ENCODE data around the gene INKA1. TPM values are rescaled to one million over a fixed set of nuclear protein-coding genes. Genes with fewer than 3 reads are reported as not detected.

INKA1 gene
- total and polyA plus RNA-seq, 5 donors from 2014 or later, result 0.62 to 1.2 (median 0.87) TPM

DNA sequence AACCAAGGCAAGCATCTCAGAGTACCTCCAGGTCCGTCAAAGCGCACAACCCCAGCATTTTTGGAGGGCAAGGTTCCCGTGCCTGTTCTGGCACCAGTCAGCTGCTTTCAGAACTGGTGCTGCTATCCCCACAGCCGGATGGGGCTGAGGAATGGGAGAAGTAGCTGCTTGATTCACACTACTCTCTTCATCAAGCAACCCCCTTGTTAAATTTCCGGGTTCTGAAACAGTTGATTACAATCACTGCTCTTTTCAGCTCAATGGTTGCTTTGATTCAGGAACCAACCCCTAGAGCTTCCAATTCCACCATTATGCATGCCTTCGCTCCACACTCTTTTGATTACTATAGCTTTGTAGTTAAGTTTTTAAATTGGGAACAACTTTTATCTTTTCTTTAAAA lies 23.0 kb downstream of the INKA1 start:
- Histone ChIP-seq H3K27ac (ENCODE audit: insufficient read depth, low read length, poor library complexity, severe bottlenecking) (no peak overlapping the region), H3K9me3 (ENCODE audit: control insufficient read depth in 2 of 2, low read length in 2 of 2) (no peaks in the 10 kb centered on the region), H3K4me1 (ENCODE audit: control insufficient read depth, insufficient read depth, low read length, poor library complexity, severe bottlenecking) (no peaks in the 10 kb centered on the region), H3K36me3 (ENCODE audit: control insufficient read depth, insufficient read depth, low read length) (no peaks in the 10 kb centered on the region), H3K27me3 (ENCODE audit: control insufficient read depth, insufficient read depth, low read length) (no peaks in the 10 kb centered on the region), H3K4me3 (ENCODE audit: low read depth, low read length) (no peak overlapping the region)
- H3K4me3 Mint-ChIP-seq, result no peak overlapping the region
- no peak overlapping the region for H3K27ac Mint-ChIP-seq
- no peak for ATAC-seq (ENCODE audit: low read depth in 2 of 2)
- H3K27me3 Mint-ChIP-seq, result no peaks in the 10 kb centered on the region
- H3K9me3 Mint-ChIP-seq, result no peaks in the 10 kb centered on the region
- no peaks in the 10 kb centered on the region for H3K4me1 Mint-ChIP-seq
- peaks cover 9% of the 10 kb centered on the region for H3K36me3 Mint-ChIP-seq
- no peak for DNase-seq

DNA sequence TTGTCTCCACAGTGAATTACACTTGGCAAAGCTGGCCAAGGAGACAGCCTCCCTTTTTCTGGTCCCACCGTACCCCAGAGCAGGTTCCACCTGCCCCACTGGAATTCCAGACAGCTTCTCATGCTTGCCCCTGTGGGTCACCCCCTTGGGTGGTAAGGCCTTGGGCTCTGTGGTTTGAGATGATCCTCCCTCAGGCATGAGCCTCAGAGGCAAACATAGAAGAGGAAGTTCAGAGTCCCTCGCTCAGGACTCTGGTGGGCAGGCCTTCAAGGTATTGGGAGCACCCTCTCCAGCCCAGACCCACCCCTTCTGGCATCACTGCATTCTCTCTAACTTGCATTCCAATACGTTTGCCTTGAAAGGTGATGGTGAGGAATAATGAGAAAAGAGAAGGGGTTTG lies 28.3 kb downstream of the INKA1 start:
- ATAC-seq (ENCODE audit: low read depth in 2 of 2) (no peak), DNase-seq (no peak)
- H3K4me3 Mint-ChIP-seq, result no peak overlapping the region
- no peaks in the 10 kb centered on the region for H3K27me3 ChIP-seq (ENCODE audit: control insufficient read depth, insufficient read depth, low read length)
- no peaks in the 10 kb centered on the region for H3K36me3 ChIP-seq (ENCODE audit: control insufficient read depth, insufficient read depth, low read length)
- H3K4me1 ChIP-seq (ENCODE audit: control insufficient read depth, insufficient read depth, low read length, poor library complexity, severe bottlenecking), result no peaks in the 10 kb centered on the region
- H3K4me1 Mint-ChIP-seq, result no peaks in the 10 kb centered on the region
- no peaks in the 10 kb centered on the region for H3K27me3 Mint-ChIP-seq
- no peaks in the 10 kb centered on the region for H3K9me3 Mint-ChIP-seq
- no peak overlapping the region for H3K4me3 ChIP-seq (ENCODE audit: low read depth, low read length)
- no peaks in the 10 kb centered on the region for H3K9me3 ChIP-seq (ENCODE audit: control insufficient read depth in 2 of 2, low read length in 2 of 2)
- H3K27ac Mint-ChIP-seq, result peak overlapping the region in 2 of 3 donors; percentile 32 to 65
- no peak overlapping the region for H3K27ac ChIP-seq (ENCODE audit: insufficient read depth, low read length, poor library complexity, severe bottlenecking)
- peaks cover 12% of the 10 kb centered on the region for H3K36me3 Mint-ChIP-seq

DNA sequence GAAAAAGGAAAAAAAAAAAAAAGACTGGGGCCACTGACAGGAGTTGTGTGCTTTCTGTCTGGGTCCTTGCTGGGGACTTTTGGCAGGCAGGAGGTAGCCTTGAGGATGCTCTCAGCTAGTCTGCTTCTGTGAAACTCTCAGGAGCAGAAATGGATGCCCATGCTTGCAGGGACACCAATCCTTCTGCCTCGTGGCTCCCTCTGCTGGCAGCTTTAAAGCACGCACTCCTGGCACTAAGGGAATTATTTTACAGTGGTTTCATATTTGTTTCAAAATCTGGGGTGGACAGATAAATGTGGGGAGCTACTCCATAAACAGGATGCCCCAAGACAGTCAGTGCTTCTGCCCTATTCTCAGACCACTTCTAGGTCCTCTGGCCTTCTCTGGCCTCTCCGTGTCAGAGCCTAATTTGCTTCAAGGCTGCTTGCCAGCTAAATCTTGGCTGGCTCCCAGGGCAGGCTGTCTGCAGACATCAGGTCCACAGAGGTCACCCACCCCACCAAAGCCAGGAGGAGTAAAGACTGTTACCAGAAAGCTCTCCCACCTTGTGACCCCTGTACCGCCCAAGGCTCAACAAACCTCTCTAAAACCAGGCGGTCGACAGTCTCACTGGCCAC lies 36.2 kb downstream of the INKA1 start:
- Histone ChIP-seq H3K27ac (ENCODE audit: insufficient read depth, low read length, poor library complexity, severe bottlenecking) (no peak overlapping the region), H3K4me3 (ENCODE audit: low read depth, low read length) (no peak overlapping the region), H3K4me1 (ENCODE audit: control insufficient read depth, insufficient read depth, low read length, poor library complexity, severe bottlenecking) (no peaks in the 10 kb centered on the region), H3K27me3 (ENCODE audit: control insufficient read depth, insufficient read depth, low read length) (no peaks in the 10 kb centered on the region), H3K36me3 (ENCODE audit: control insufficient read depth, insufficient read depth, low read length) (no peaks in the 10 kb centered on the region), H3K9me3 (ENCODE audit: control insufficient read depth in 2 of 2, low read length in 2 of 2) (no peaks in the 10 kb centered on the region)
- DNase-seq (peak; percentile 66 to 84 (median 79)), ATAC-seq (ENCODE audit: low read depth in 2 of 2) (peak; percentile 82 to 89)
- Mint-ChIP-seq H3K27ac (peak overlapping the region in 2 of 3 donors; percentile 4 to 82), H3K9me3 (no peaks in the 10 kb centered on the region), H3K4me1 (peaks cover 0 to 6% (median 2%) of the 10 kb centered on the region in 4 donors), H3K4me3 (no peak overlapping the region), H3K36me3 (peaks cover 6% of the 10 kb centered on the region), H3K27me3 (no peaks in the 10 kb centered on the region)

DNA sequence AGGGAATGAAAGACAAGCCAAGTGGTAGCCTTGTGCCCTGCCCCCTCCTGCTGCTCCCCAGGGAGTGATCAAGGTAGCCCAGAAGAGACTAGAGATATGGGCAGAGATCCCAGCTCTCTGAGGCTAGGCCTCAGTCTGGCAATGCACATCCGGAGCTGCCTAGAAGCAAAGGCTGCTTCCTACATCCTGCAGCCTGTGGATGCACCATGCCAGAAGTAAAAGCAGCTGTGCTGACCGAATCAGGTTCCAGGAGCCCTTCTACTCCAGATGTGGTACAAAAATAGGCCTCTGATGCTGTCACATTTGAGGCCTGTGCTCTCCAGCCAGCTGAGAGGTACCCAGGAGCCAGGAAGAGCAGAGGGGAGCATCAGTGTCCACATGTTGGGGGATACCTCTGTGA lies 37.3 kb downstream of the INKA1 start:
- no peak for ATAC-seq (ENCODE audit: low read depth in 2 of 2)
- no peaks in the 10 kb centered on the region for H3K27me3 ChIP-seq (ENCODE audit: control insufficient read depth, insufficient read depth, low read length)
- no peak overlapping the region for H3K4me3 Mint-ChIP-seq
- H3K27ac Mint-ChIP-seq, result no peak overlapping the region
- H3K36me3 ChIP-seq (ENCODE audit: control insufficient read depth, insufficient read depth, low read length), result no peaks in the 10 kb centered on the region
- H3K9me3 Mint-ChIP-seq, result no peaks in the 10 kb centered on the region
- no peaks in the 10 kb centered on the region for H3K9me3 ChIP-seq (ENCODE audit: control insufficient read depth in 2 of 2, low read length in 2 of 2)
- H3K27ac ChIP-seq (ENCODE audit: insufficient read depth, low read length, poor library complexity, severe bottlenecking), result no peak overlapping the region
- no peaks in the 10 kb centered on the region for H3K4me1 ChIP-seq (ENCODE audit: control insufficient read depth, insufficient read depth, low read length, poor library complexity, severe bottlenecking)
- DNase-seq, result no peak
- no peak overlapping the region for H3K4me3 ChIP-seq (ENCODE audit: low read depth, low read length)
- no peaks in the 10 kb centered on the region for H3K27me3 Mint-ChIP-seq
- H3K36me3 Mint-ChIP-seq, result peaks cover 3% of the 10 kb centered on the region
- peaks cover 0 to 6% (median 2%) of the 10 kb centered on the region in 4 donors for H3K4me1 Mint-ChIP-seq

DNA sequence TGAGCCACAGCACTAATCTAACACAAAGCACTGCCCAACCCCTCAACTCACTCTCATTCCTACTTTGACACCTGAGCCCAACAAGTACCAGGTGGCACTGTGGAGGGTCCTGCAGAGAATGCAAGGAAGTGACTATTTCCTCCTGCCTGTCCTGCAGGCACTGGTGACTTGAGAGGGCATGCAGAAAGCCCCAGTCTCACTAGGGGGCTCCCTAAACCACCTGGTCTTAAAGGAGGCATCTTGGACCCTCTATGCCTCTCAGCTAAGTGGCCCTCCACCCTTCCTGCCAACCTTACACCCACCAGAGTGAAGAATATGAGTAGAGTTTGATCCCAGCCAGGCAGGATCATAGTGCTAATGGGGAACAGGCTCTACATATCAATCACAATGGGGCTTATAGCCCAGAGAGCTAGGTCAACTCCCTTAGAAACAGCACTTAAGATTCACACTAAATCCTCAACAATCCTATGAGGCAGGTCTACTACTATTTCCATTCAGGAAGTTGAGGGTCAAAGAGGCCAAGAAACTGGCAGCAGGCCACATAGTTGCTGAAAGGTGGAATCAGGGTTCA lies 38.1 kb downstream of the INKA1 start:
- Histone ChIP-seq H3K4me3 (ENCODE audit: low read depth, low read length) (no peak overlapping the region), H3K27ac (ENCODE audit: insufficient read depth, low read length, poor library complexity, severe bottlenecking) (no peak overlapping the region), H3K27me3 (ENCODE audit: control insufficient read depth, insufficient read depth, low read length) (no peaks in the 10 kb centered on the region), H3K36me3 (ENCODE audit: control insufficient read depth, insufficient read depth, low read length) (no peaks in the 10 kb centered on the region), H3K9me3 (ENCODE audit: control insufficient read depth in 2 of 2, low read length in 2 of 2) (no peaks in the 10 kb centered on the region), H3K4me1 (ENCODE audit: control insufficient read depth, insufficient read depth, low read length, poor library complexity, severe bottlenecking) (no peaks in the 10 kb centered on the region)
- H3K9me3 Mint-ChIP-seq, result no peaks in the 10 kb centered on the region
- H3K4me3 Mint-ChIP-seq, result no peak overlapping the region
- DNase-seq (peak in 1 of 3 donors; percentile 45), ATAC-seq (ENCODE audit: low read depth in 2 of 2) (no peak)
- no peaks in the 10 kb centered on the region for H3K27me3 Mint-ChIP-seq
- peaks cover 0 to 6% (median 2%) of the 10 kb centered on the region in 4 donors for H3K4me1 Mint-ChIP-seq
- peaks cover 3% of the 10 kb centered on the region for H3K36me3 Mint-ChIP-seq
- H3K27ac Mint-ChIP-seq, result no peak overlapping the region

DNA sequence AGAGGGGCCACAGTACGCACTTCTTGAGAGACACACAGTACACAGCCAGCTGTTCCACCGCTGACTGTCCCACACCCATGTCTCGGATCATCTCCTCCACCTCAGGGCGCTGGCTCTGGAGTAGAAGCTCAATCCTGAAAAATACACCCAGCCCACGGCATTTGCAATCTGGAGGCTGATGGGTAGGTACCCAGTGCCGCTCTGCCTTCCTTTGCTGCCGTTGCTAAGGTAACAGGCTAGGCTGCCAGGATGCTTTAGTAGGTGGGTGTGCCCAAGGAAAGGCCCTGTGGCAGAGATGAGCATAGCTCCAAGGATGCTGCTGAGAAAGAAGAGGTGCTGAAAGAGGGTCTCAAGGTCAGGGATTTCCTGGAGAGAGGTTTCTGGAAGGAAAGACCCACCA lies 38.7 kb downstream of the INKA1 start:
- Mint-ChIP-seq H3K9me3 (no peaks in the 10 kb centered on the region), H3K27ac (no peak overlapping the region), H3K4me1 (peaks cover 0 to 6% (median 2%) of the 10 kb centered on the region in 4 donors), H3K27me3 (no peaks in the 10 kb centered on the region), H3K36me3 (peaks cover 3% of the 10 kb centered on the region), H3K4me3 (no peak overlapping the region)
- DNase-seq (no peak), ATAC-seq (ENCODE audit: low read depth in 2 of 2) (no peak)
- Histone ChIP-seq H3K27ac (ENCODE audit: insufficient read depth, low read length, poor library complexity, severe bottlenecking) (no peak overlapping the region), H3K4me3 (ENCODE audit: low read depth, low read length) (no peak overlapping the region), H3K36me3 (ENCODE audit: control insufficient read depth, insufficient read depth, low read length) (no peaks in the 10 kb centered on the region), H3K27me3 (ENCODE audit: control insufficient read depth, insufficient read depth, low read length) (no peaks in the 10 kb centered on the region), H3K4me1 (ENCODE audit: control insufficient read depth, insufficient read depth, low read length, poor library complexity, severe bottlenecking) (no peaks in the 10 kb centered on the region), H3K9me3 (ENCODE audit: control insufficient read depth in 2 of 2, low read length in 2 of 2) (no peaks in the 10 kb centered on the region)

DNA sequence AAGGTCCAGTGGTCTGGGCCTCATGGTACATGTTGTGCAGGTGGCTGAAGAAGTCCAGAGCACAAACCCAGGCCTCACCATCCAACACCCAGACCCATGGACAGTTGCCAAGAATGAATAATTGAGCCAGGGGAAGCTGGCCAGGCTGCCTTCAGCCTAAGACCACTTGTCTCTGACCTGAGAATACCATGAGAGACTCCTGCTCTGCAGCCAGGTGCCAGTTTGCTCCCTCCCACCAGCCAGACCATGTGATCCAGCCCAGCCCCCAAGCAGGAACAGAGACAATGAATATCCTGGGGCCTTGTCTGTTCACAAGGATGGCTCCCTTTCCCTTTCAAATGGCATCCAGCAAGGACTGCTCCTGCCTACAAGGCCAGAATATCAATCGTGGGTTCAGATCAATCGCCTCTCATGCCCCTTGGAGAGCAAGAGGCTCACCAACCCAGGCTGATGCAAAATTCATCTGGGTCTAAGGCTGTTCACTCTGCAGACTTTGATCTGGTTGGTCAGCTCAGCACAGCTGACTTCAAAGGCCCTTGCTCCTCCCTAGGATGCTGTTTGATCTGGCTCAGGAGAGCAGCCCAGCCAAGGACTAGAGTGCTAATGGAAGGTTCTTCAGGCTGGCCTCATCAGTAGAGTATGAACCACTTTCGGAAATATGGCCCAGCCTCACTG lies 39.9 kb downstream of the INKA1 start:
- H3K9me3 Mint-ChIP-seq, result no peaks in the 10 kb centered on the region
- peak overlapping the region in 1 of 3 donors; percentile 81 for H3K27ac Mint-ChIP-seq
- Histone ChIP-seq H3K27ac (ENCODE audit: insufficient read depth, low read length, poor library complexity, severe bottlenecking) (no peak overlapping the region), H3K4me1 (ENCODE audit: control insufficient read depth, insufficient read depth, low read length, poor library complexity, severe bottlenecking) (no peaks in the 10 kb centered on the region), H3K9me3 (ENCODE audit: control insufficient read depth in 2 of 2, low read length in 2 of 2) (no peaks in the 10 kb centered on the region), H3K27me3 (ENCODE audit: control insufficient read depth, insufficient read depth, low read length) (no peaks in the 10 kb centered on the region), H3K4me3 (ENCODE audit: low read depth, low read length) (no peak overlapping the region), H3K36me3 (ENCODE audit: control insufficient read depth, insufficient read depth, low read length) (no peaks in the 10 kb centered on the region)
- H3K4me3 Mint-ChIP-seq, result no peak overlapping the region
- no peaks in the 10 kb centered on the region for H3K27me3 Mint-ChIP-seq
- peaks cover 3% of the 10 kb centered on the region for H3K36me3 Mint-ChIP-seq
- peaks cover 0 to 6% (median 2%) of the 10 kb centered on the region in 4 donors for H3K4me1 Mint-ChIP-seq
- ATAC-seq (ENCODE audit: low read depth in 2 of 2) (no peak), DNase-seq (no peak)

Measured in CD4-positive, CD25-positive, alpha-beta regulatory T cell (primary cell).